GM12892 (cell line): ENCODE data around the gene TNFSF10.

Experiments used
- POLR2A ChIP-seq: IDR thresholded peaks from 2 replicates; pipeline ENCODE4 v1.6.1; 2011; ENCODE audit warnings: low read depth, low read length, control low read depth
- POLR2AphosphoS5 ChIP-seq: IDR thresholded peaks from 2 replicates; pipeline ENCODE4 v1.6.1; 2011; ENCODE audit warnings: low read depth, low read length, control low read depth

- TF ChIP-seq POLR2A (no peak), POLR2AphosphoS5 (no peak)
Observed at GRCh38 chr3:172562871-172563865, 39.9 kb upstream of the TNFSF10 start.
